Measurements from ENCODE around the gene DHX36.

DHX36 gene

GRCh38 chr3:154274348-154274747, 49.9 kb downstream of the DHX36 start:
- no peak for DNase-seq (ENCODE audit: low read depth in 1 of 2, low spot score in 1 of 2)
- no peak for TF ChIP-seq JUND (IDR thresholded peaks at IDR 0.05; ENCODE audit: low read depth)

GRCh38 chr3:154273381-154273780, 50.9 kb downstream of the DHX36 start:
- in situ Hi-C loops (cut with HindIII; ENCODE audit: low pct_unique_long_range_greater_than_20kb, low sequenced_read_pairs), result no loop called here
- no peak for DNase-seq (ENCODE audit: low read depth in 1 of 2, low spot score in 1 of 2)
- no peak for TF ChIP-seq JUND (IDR thresholded peaks at IDR 0.05; ENCODE audit: low read depth)

More at GRCh38 chr3:154274348-154274747, 49.9 kb downstream of the DHX36 start:
- in situ Hi-C loops (cut with HindIII; ENCODE audit: low pct_unique_long_range_greater_than_20kb, low sequenced_read_pairs), result no loop called here

- in situ Hi-C loops (cut with HindIII; ENCODE audit: low pct_unique_long_range_greater_than_20kb, low sequenced_read_pairs), result no loop called here
- no peak for DNase-seq (ENCODE audit: low read depth in 1 of 2, low spot score in 1 of 2)
- TF ChIP-seq JUND (IDR thresholded peaks at IDR 0.05; ENCODE audit: low read depth), result no peak
Observed at GRCh38 chr3:154254527-154254926, 69.8 kb downstream of the DHX36 start.

GRCh38 chr3:154252759-154253638, 71.3 kb downstream of the DHX36 start:
- peak; percentile 75 to 94 for DNase-seq (ENCODE audit: low read depth in 1 of 2, low spot score in 1 of 2)
- in situ Hi-C loops (cut with HindIII; ENCODE audit: low pct_unique_long_range_greater_than_20kb, low sequenced_read_pairs), result no loop called here
- TF ChIP-seq JUND (IDR thresholded peaks at IDR 0.05; ENCODE audit: low read depth), result no peak

GRCh38 chr3:154251610-154252009, 72.7 kb downstream of the DHX36 start:
- in situ Hi-C loops (cut with HindIII; ENCODE audit: low pct_unique_long_range_greater_than_20kb, low sequenced_read_pairs), result no loop called here
- no peak for DNase-seq (ENCODE audit: low read depth in 1 of 2, low spot score in 1 of 2)
- TF ChIP-seq JUND (IDR thresholded peaks at IDR 0.05; ENCODE audit: low read depth), result no peak

GRCh38 chr3:154250291-154250690, 74.0 kb downstream of the DHX36 start:
- in situ Hi-C loops (cut with HindIII; ENCODE audit: low pct_unique_long_range_greater_than_20kb, low sequenced_read_pairs), result no loop called here
- no peak for DNase-seq (ENCODE audit: low read depth in 1 of 2, low spot score in 1 of 2)
- TF ChIP-seq JUND (IDR thresholded peaks at IDR 0.05; ENCODE audit: low read depth), result no peak

- no peak for DNase-seq (ENCODE audit: low read depth in 1 of 2, low spot score in 1 of 2)
- in situ Hi-C loops (cut with HindIII; ENCODE audit: low pct_unique_long_range_greater_than_20kb, low sequenced_read_pairs), result no loop called here
- TF ChIP-seq JUND (IDR thresholded peaks at IDR 0.05; ENCODE audit: low read depth), result no peak
Observed at GRCh38 chr3:154247806-154248415, 76.4 kb downstream of the DHX36 start.

GRCh38 chr3:154244644-154245043, 79.6 kb downstream of the DHX36 start:
- in situ Hi-C loops (cut with HindIII; ENCODE audit: low pct_unique_long_range_greater_than_20kb, low sequenced_read_pairs), result no loop called here
- TF ChIP-seq JUND (IDR thresholded peaks at IDR 0.05; ENCODE audit: low read depth), result no peak
- DNase-seq (ENCODE audit: low read depth in 1 of 2, low spot score in 1 of 2), result no peak

GRCh38 chr3:154243353-154243752, 80.9 kb downstream of the DHX36 start:
- in situ Hi-C loops (cut with HindIII; ENCODE audit: low pct_unique_long_range_greater_than_20kb, low sequenced_read_pairs), result no loop called here
- DNase-seq (ENCODE audit: low read depth in 1 of 2, low spot score in 1 of 2), result no peak
- no peak for TF ChIP-seq JUND (IDR thresholded peaks at IDR 0.05; ENCODE audit: low read depth)

- in situ Hi-C loops (cut with HindIII; ENCODE audit: low pct_unique_long_range_greater_than_20kb, low sequenced_read_pairs), result no loop called here
- TF ChIP-seq JUND (IDR thresholded peaks at IDR 0.05; ENCODE audit: low read depth), result no peak
- no peak for DNase-seq (ENCODE audit: low read depth in 1 of 2, low spot score in 1 of 2)
Observed at GRCh38 chr3:154242766-154243165, 81.5 kb downstream of the DHX36 start.

GRCh38 chr3:154241496-154241895, 82.8 kb downstream of the DHX36 start:
- TF ChIP-seq JUND (IDR thresholded peaks at IDR 0.05; ENCODE audit: low read depth), result no peak
- in situ Hi-C loops (cut with HindIII; ENCODE audit: low pct_unique_long_range_greater_than_20kb, low sequenced_read_pairs), result no loop called here
- DNase-seq (ENCODE audit: low read depth in 1 of 2, low spot score in 1 of 2), result no peak

GRCh38 chr3:154240235-154240634, 84.1 kb downstream of the DHX36 start:
- in situ Hi-C loops (cut with HindIII; ENCODE audit: low pct_unique_long_range_greater_than_20kb, low sequenced_read_pairs), result no loop called here
- DNase-seq (ENCODE audit: low read depth in 1 of 2, low spot score in 1 of 2), result no peak
- no peak for TF ChIP-seq JUND (IDR thresholded peaks at IDR 0.05; ENCODE audit: low read depth)

- TF ChIP-seq JUND (IDR thresholded peaks at IDR 0.05; ENCODE audit: low read depth), result no peak
- in situ Hi-C loops (cut with HindIII; ENCODE audit: low pct_unique_long_range_greater_than_20kb, low sequenced_read_pairs), result no loop called here
- peak in 1 of 2 experiments; percentile 24 for DNase-seq (ENCODE audit: low read depth in 1 of 2, low spot score in 1 of 2)
Observed at GRCh38 chr3:154236331-154236730, 88.0 kb downstream of the DHX36 start.

Measured in T47D (cell line).